Transverse colon (tissue), 3 donors: ENCODE data around the gene PASK.

Source experiments
- EP300 ChIP-seq: sonication (generic); formaldehyde crosslinking; IDR thresholded peaks from one replicate; pipeline ENCODE4 v1.6.1; 2017; ENCODE audit warnings: antibody characterized with exemption, low read depth
- TF ChIP-seq, protein P1 (sequence below), 5 experiments: fragments of 200-600 bp in 3 of 5; fragments of 450-650 bp in 2 of 5; sonication (generic) in 3 of 5; IDR thresholded peaks; 1 replicate in 2 of 5; 2 replicates in 3 of 5; pipeline ENCODE4 v1.5.1; 2016 to 2017; ENCODE audit warnings: antibody characterized with exemption in 5 of 5, inconsistent platforms in 3 of 5, mild to moderate bottlenecking in 2 of 5, moderate library complexity in 1 of 5

GRCh38 chr2:241109210-241110088, 39.8 kb downstream of the PASK start:
- no peak for TF ChIP-seq EP300
- TF ChIP-seq, protein P1, sequence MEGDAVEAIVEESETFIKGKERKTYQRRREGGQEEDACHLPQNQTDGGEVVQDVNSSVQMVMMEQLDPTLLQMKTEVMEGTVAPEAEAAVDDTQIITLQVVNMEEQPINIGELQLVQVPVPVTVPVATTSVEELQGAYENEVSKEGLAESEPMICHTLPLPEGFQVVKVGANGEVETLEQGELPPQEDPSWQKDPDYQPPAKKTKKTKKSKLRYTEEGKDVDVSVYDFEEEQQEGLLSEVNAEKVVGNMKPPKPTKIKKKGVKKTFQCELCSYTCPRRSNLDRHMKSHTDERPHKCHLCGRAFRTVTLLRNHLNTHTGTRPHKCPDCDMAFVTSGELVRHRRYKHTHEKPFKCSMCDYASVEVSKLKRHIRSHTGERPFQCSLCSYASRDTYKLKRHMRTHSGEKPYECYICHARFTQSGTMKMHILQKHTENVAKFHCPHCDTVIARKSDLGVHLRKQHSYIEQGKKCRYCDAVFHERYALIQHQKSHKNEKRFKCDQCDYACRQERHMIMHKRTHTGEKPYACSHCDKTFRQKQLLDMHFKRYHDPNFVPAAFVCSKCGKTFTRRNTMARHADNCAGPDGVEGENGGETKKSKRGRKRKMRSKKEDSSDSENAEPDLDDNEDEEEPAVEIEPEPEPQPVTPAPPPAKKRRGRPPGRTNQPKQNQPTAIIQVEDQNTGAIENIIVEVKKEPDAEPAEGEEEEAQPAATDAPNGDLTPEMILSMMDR (IDR thresholded peaks at IDR 0.05): no peak
